ENCODE measurements around the gene POFUT2.

The POFUT2 gene

DNA sequence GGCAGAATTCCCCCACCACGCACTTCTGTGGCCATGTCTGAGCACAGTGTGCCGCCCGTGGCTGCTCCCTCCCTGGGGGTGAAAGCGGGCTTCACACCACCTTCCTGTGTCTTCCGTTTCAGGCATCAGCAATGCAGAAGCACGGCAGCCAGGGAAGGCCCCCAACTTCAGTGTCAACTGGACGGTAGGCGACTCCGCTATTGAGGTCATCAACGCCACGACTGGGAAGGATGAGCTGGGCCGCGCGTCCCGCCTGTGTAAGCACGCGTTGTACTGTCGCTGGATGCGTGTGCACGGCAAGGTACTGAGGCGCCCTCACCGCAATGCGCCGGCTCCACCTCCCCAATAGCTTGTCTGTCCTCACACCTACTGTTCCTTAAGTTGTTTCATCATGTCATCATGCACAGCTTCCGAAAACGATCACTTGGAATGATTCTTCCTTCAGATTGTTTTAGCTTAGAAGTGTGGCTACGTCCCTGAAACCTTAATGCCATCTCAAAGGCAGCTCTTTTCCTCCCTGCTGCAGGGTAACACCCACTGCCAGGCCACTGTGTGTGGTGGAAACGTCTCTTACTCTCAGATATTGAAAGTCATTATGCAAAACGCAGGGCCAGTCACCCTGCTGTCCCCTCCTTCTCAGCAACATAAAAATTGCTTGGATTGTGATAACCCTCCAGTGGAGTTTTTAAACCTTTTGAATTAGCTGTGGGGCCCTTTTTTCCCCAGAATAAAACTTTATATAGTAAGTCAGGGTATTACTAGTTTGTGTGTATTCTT, 66.8 kb downstream of the POFUT2 start:
- no peak for DNase-seq

DNA sequence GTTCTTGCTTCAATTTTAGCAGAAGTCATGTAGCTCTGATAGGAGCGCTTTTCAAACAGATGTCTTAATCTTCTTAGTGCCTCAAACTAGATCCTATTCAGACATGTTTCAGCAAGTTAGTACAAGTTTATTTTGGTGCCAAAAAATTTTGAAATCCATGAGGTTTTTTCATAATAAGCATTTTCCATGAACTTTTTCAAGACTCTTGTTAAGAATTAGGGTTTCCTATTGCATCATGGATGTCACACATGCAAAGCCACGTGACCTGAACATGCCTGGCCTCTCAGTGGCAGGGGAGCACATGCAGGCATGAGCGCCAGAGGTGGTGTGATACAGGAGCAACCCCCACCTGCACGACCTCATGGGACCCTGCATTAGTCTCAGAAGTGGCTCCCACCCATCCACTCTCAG, 67.6 kb downstream of the POFUT2 start:
- DNase-seq = no peak

DNA sequence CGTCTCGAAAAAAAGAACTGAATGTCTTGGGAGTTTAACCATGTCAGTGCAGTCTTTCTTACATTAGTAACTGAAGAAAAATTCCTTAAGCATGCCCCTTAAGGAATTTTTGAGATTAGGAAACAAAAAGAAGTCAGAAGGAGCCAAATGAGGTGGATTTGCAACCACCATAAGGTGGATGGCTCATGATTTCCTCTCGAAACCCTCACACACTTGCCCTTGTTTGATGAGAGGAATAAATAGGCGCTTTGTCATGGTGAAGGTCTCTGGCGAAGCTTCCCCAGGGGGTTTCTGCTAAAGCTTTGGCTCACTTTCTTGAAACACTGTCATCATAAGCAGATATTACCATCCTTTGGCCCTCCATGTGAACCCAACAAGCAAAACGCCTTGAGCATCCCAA, 68.2 kb downstream of the POFUT2 start:
- no peak for DNase-seq

DNA sequence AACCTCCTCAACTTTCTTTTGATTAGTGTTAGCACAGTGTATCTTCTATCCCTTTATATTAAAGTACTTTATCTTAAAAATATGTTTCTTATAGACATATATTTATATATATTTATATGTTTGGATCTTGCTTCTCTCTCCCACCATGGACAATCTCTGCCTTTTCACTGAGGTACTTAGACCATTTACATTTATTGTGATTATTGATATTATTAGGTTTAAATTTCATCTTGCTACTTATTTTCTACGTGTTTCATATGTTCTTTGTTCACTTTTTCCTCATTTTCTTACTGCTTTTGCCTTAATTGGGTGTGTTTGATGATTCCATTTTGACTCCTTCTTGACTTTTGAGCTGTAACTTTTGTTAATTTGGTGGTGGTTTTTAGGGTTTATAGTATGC, 70.7 kb downstream of the POFUT2 start:
- no peak for DNase-seq

DNA sequence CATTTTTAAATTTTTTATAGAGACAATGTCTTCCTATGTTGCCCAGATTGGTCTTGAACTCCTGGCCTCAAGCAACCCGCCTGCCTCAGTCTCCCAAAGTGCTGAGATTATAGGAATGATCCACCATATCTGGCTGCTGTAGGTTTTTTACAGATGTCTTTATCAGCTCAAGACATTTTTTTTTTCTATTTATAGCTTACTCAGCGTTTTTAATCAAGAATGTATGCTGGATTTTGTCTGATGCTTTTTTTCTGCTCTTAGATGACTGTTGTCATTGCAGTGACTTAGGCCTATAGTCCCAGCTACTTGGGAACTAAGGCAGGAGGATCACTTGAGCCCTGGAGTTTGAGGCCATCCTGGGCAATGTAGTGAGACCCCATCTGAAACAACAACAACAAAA, 72.5 kb downstream of the POFUT2 start:
- no peak for DNase-seq

Measured in suppressor macrophage (primary cell).